SK-N-SH (cell line): Measurements from ENCODE around the gene ARF4. TPM values are rescaled to one million over a fixed set of nuclear protein-coding genes. Genes with fewer than 3 reads are reported as not detected.
A peak's percentile ranks its signal among the peaks of the same experiment; 100 is the strongest.

Experiments
- CTCF ChIA-PET: fragments of 300-600, 350-600 bp; formaldehyde crosslinking; extraction: SDS; loops from one replicate; lab custom pipeline; 2021; lab: Yijun Ruan, JAX
- POLR2A ChIA-PET: fragments of 350-600 bp; sonication (Branson Sonifier 250); formaldehyde crosslinking; extraction: SDS; loops from one replicate; lab custom pipeline; 2020; ENCODE audit warnings: antibody characterized with exemption, inconsistent platforms; lab: Yijun Ruan, JAX
- DNase-seq: peaks from one replicate; pipeline ENCODE4 v3.0.0; 2012
- H2AFZ ChIP-seq: fragments of 200-600 bp; sonication (generic); 2 replicates; pipeline ENCODE4 v1.8.1; 2016; ENCODE audit warnings: antibody characterized with exemption, mild to moderate bottlenecking, low read depth
- H3F3A ChIP-seq: fragments of 200-600 bp; sonication (generic); replicated peaks from 2 replicates; pipeline ENCODE3; 2016; ENCODE audit warnings: antibody characterized with exemption, mild to moderate bottlenecking; ENCODE audit not compliant: insufficient read depth
- H3K27ac ChIP-seq, 2 experiments: fragments of 200-500 bp in 1 of 2; fragments of 200-600 bp in 1 of 2; sonication (Bioruptor generic) in 1 of 2; sonication (generic), shearing (Covaris generic) in 1 of 2; 2 replicates each; pipeline versions ENCODE4 v1.5.1 to v1.6.1; 2014 to 2016; ENCODE audit warnings: low read depth in 2 of 2, inconsistent platforms in 1 of 2, low read length in 1 of 2, mild to moderate bottlenecking in 1 of 2, mixed read lengths in 1 of 2
- H3K27me3 ChIP-seq: fragments of 200-600 bp; sonication (generic), shearing (Covaris generic); 2 replicates; pipeline ENCODE4 v1.6.1; 2016; ENCODE audit warnings: mixed run types; ENCODE audit not compliant: insufficient read depth
- H3K36me3 ChIP-seq, 2 experiments: fragments of 200-500 bp in 1 of 2; fragments of 200-600 bp in 1 of 2; sonication (Bioruptor generic) in 1 of 2; sonication (generic) in 1 of 2; replicated peaks in 1 of 2; 2 replicates each; pipeline versions ENCODE3 to v1.5.1; 2014 to 2016; ENCODE audit warnings: low read length in 1 of 2, mild to moderate bottlenecking in 1 of 2; ENCODE audit not compliant: insufficient read depth in 2 of 2, control insufficient read depth in 1 of 2
- H3K4me1 ChIP-seq, 2 experiments: fragments of 200-500 bp in 1 of 2; fragments of 200-600 bp in 1 of 2; sonication (Bioruptor generic) in 1 of 2; sonication (generic), shearing (Covaris generic) in 1 of 2; 2 replicates each; pipeline versions ENCODE4 v1.5.1 to v1.6.1; 2014 to 2016; ENCODE audit warnings: low read depth in 1 of 2, low read length in 1 of 2, mixed run types in 1 of 2; ENCODE audit not compliant: insufficient read depth in 2 of 2, control insufficient read depth in 1 of 2
- H3K4me2 ChIP-seq: fragments of 200-600 bp; sonication (generic), shearing (Covaris generic); 2 replicates; pipeline ENCODE4 v1.6.1; 2017; ENCODE audit warnings: mixed run types
- H3K4me3 ChIP-seq, 2 experiments: fragments of 200-500 bp in 1 of 2; fragments of 200-600 bp in 1 of 2; sonication (Bioruptor generic) in 1 of 2; sonication (generic), shearing (Covaris generic) in 1 of 2; 2 replicates each; pipeline versions ENCODE4 v1.5.1 to v1.8.1; 2014 to 2016; ENCODE audit warnings: low read depth in 2 of 2, inconsistent platforms in 1 of 2, low read length in 1 of 2, mild to moderate bottlenecking in 1 of 2, mixed read lengths in 1 of 2, moderate library complexity in 1 of 2
- H3K79me2 ChIP-seq: fragments of 200-600 bp; sonication (generic); 2 replicates; pipeline ENCODE4 v1.8.1; 2017; ENCODE audit warnings: mild to moderate bottlenecking; ENCODE audit not compliant: insufficient read depth
- H3K9ac ChIP-seq: fragments of 200-600 bp; sonication (generic); 2 replicates; pipeline ENCODE4 v1.6.1; 2017; ENCODE audit warnings: mixed run types
- H3K9me2 ChIP-seq: fragments of 200-600 bp; sonication (generic); 2 replicates; pipeline ENCODE4 v1.6.1; 2017; ENCODE audit warnings: mixed run types
- H3K9me3 ChIP-seq: fragments of 200-600 bp; sonication (generic); 2 replicates; pipeline ENCODE4 v1.6.1; 2017; ENCODE audit warnings: mixed run types, mild to moderate bottlenecking, moderate library complexity
- H4K20me1 ChIP-seq: fragments of 200-600 bp; sonication (generic); 2 replicates; pipeline ENCODE4 v1.6.1; 2017; ENCODE audit warnings: mild to moderate bottlenecking, mixed run types; ENCODE audit not compliant: insufficient read depth
- CHD2 ChIP-seq: fragments of 150-350 bp; IDR thresholded peaks from 2 replicates; pipeline ENCODE4 v1.6.1; 2018; ENCODE audit warnings: low read length; ENCODE audit not compliant: partially characterized antibody
- ELF1 ChIP-seq: IDR thresholded peaks from 2 replicates; pipeline ENCODE4 v1.4.0; 2012
- FOXM1 ChIP-seq: IDR thresholded peaks from 2 replicates; pipeline ENCODE4 v1.4.0; 2012; ENCODE audit warnings: low read depth, mild to moderate bottlenecking
- JUND ChIP-seq: IDR thresholded peaks from 2 replicates; pipeline ENCODE4 v1.4.0; 2012
- MEF2A ChIP-seq: IDR thresholded peaks from 2 replicates; pipeline ENCODE4 v1.4.0; 2012; ENCODE audit warnings: low read depth, borderline replicate concordance
- MXI1 ChIP-seq: IDR thresholded peaks from 2 replicates; pipeline ENCODE4 v1.6.1; 2012; ENCODE audit warnings: mild to moderate bottlenecking, low read depth, low read length, improper control_type of control experiment
- NFIC ChIP-seq: IDR thresholded peaks from 2 replicates; pipeline ENCODE4 v1.4.0; 2012; ENCODE audit warnings: borderline replicate concordance
- POLR2AphosphoS5 ChIP-seq: IDR thresholded peaks from 2 replicates; pipeline ENCODE4 v1.6.1; 2012; ENCODE audit warnings: low read depth, low read length
- RAD21 ChIP-seq: IDR thresholded peaks from 2 replicates; pipeline ENCODE4 v1.6.1; 2012; ENCODE audit warnings: mild to moderate bottlenecking, low read length
- RFX5 ChIP-seq: IDR thresholded peaks from 2 replicates; pipeline ENCODE4 v1.6.1; 2012; ENCODE audit warnings: mild to moderate bottlenecking, improper control_type of control experiment, low read length
- SIN3A ChIP-seq: IDR thresholded peaks from 2 replicates; pipeline ENCODE4 v1.6.1; 2012; ENCODE audit warnings: low read depth, mild to moderate bottlenecking, low read length, moderate library complexity, borderline replicate concordance
- SMC3 ChIP-seq: IDR thresholded peaks from 2 replicates; pipeline ENCODE4 v1.6.1; 2012; ENCODE audit warnings: low read depth, low read length, improper control_type of control experiment
- TEAD4 ChIP-seq: IDR thresholded peaks from 2 replicates; pipeline ENCODE4 v1.4.0; 2012; ENCODE audit warnings: mild to moderate bottlenecking, borderline replicate concordance; ENCODE audit not compliant: insufficient read depth
- USF1 ChIP-seq: IDR thresholded peaks from 2 replicates; pipeline ENCODE4 v1.4.0; 2012; ENCODE audit warnings: low read depth, borderline replicate concordance
- WGBS: methylation state at CpG from one replicate; pipeline ENCODE4 v1.1.6; 2017; ENCODE audit warnings: low lambda C conversion rate; 5-methylcytosine and 5-hydroxymethylcytosine counted together
- polyA plus RNA-seq, 3 experiments: library from polyadenylated mRNA; depleted of rRNA; stranded (reverse); fragments of >200 nt; gene quantifications; 2 replicates each; pipeline ENCODE4 v1.2.3, GENCODE V29; 2012
- TF ChIP-seq, protein P1 (sequence below): fragments of 200-600 bp; sonication (generic); IDR thresholded peaks from 2 replicates; pipeline ENCODE4 v1.6.1; 2017; ENCODE audit warnings: antibody characterized with exemption, mild to moderate bottlenecking, moderate library complexity
- TF ChIP-seq, protein P2 (sequence below): IDR thresholded peaks from 2 replicates; pipeline ENCODE4 v1.6.1; 2012; ENCODE audit warnings: mild to moderate bottlenecking, low read depth, low read length, moderate library complexity
- TF ChIP-seq, protein P3 (sequence below): fragments of 150-350 bp; IDR thresholded peaks from 2 replicates; pipeline ENCODE4 v1.6.1; 2017; ENCODE audit warnings: antibody characterized with exemption, low read length, low read depth, borderline replicate concordance

Gene ARF4
- polyA plus RNA-seq, 1 of the 3 experiments (the other 2 are of a cell fraction), result 150 TPM

GRCh38 chr3:57592306-57592705, 4.8 kb downstream of the ARF4 start:
- Histone ChIP-seq H2AFZ (no peak overlapping the region), H3F3A (peaks cover 27% of the 10 kb centered on the region)
- 54% methylated on average over 5 of the region's 6 CpGs for WGBS
- TF ChIP-seq TEAD4 (no peak), ELF1 (no peak), POLR2AphosphoS5 (no peak), NFIC (no peak), RFX5 (no peak), MEF2A (no peak), FOXM1 (no peak), CHD2 (no peak), MXI1 (no peak), SIN3A (no peak), SMC3 (no peak), USF1 (no peak), JUND (no peak), RAD21 (no peak)
- TF ChIP-seq, protein P1, sequence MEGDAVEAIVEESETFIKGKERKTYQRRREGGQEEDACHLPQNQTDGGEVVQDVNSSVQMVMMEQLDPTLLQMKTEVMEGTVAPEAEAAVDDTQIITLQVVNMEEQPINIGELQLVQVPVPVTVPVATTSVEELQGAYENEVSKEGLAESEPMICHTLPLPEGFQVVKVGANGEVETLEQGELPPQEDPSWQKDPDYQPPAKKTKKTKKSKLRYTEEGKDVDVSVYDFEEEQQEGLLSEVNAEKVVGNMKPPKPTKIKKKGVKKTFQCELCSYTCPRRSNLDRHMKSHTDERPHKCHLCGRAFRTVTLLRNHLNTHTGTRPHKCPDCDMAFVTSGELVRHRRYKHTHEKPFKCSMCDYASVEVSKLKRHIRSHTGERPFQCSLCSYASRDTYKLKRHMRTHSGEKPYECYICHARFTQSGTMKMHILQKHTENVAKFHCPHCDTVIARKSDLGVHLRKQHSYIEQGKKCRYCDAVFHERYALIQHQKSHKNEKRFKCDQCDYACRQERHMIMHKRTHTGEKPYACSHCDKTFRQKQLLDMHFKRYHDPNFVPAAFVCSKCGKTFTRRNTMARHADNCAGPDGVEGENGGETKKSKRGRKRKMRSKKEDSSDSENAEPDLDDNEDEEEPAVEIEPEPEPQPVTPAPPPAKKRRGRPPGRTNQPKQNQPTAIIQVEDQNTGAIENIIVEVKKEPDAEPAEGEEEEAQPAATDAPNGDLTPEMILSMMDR, result no peak
- TF ChIP-seq, protein P2, sequence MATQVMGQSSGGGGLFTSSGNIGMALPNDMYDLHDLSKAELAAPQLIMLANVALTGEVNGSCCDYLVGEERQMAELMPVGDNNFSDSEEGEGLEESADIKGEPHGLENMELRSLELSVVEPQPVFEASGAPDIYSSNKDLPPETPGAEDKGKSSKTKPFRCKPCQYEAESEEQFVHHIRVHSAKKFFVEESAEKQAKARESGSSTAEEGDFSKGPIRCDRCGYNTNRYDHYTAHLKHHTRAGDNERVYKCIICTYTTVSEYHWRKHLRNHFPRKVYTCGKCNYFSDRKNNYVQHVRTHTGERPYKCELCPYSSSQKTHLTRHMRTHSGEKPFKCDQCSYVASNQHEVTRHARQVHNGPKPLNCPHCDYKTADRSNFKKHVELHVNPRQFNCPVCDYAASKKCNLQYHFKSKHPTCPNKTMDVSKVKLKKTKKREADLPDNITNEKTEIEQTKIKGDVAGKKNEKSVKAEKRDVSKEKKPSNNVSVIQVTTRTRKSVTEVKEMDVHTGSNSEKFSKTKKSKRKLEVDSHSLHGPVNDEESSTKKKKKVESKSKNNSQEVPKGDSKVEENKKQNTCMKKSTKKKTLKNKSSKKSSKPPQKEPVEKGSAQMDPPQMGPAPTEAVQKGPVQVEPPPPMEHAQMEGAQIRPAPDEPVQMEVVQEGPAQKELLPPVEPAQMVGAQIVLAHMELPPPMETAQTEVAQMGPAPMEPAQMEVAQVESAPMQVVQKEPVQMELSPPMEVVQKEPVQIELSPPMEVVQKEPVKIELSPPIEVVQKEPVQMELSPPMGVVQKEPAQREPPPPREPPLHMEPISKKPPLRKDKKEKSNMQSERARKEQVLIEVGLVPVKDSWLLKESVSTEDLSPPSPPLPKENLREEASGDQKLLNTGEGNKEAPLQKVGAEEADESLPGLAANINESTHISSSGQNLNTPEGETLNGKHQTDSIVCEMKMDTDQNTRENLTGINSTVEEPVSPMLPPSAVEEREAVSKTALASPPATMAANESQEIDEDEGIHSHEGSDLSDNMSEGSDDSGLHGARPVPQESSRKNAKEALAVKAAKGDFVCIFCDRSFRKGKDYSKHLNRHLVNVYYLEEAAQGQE, result no peak
- TF ChIP-seq, protein P3, sequence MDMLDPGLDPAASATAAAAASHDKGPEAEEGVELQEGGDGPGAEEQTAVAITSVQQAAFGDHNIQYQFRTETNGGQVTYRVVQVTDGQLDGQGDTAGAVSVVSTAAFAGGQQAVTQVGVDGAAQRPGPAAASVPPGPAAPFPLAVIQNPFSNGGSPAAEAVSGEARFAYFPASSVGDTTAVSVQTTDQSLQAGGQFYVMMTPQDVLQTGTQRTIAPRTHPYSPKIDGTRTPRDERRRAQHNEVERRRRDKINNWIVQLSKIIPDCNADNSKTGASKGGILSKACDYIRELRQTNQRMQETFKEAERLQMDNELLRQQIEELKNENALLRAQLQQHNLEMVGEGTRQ, result no peak
- TF ChIP-seq, all 33 proteins: peak for 0
- Histone ChIP-seq H3K79me2 (peaks cover 98% of the 10 kb centered on the region), H3K27ac (no peak overlapping the region), H3K9ac (no peak overlapping the region), H3K27me3 (no peaks in the 10 kb centered on the region), H3K36me3 (peaks cover 10 to 64% of the 10 kb centered on the region in 2 experiments), H3K4me2 (peak overlapping the region; percentile 89; the same call in 1 of the 2 replicates), H4K20me1 (peaks cover 92% of the 10 kb centered on the region), H3K4me3 (0 out of 4 replicates have a peak overlapping the region, but pooled peaks of 1 of the 2 experiments have one; percentile 8), H3K4me1 (peaks cover 3 to 9% of the 10 kb centered on the region in 2 experiments; a peak in 2 of 4 replicates), H3K9me2 (no peaks in the 10 kb centered on the region), H3K9me3 (no peaks in the 10 kb centered on the region)
- ChIA-PET CTCF (no interaction called here), POLR2A (no interaction called here)
- no peak for DNase-seq
